ENCODE measurements around the gene PTGR2.

- TF ChIP-seq POLR2AphosphoS5 (IDR thresholded peaks at IDR 0.05) (peak; percentile 90), RAD21 (conservative IDR thresholded peaks at IDR 0.05) (peak; percentile 45), CTCF (IDR thresholded peaks at IDR 0.05; ENCODE audit: poor library complexity, severe bottlenecking) (peak; percentile 49), EP300 (conservative IDR thresholded peaks at IDR 0.05; ENCODE audit: poor library complexity, severe bottlenecking) (peak; percentile 27), REST (IDR thresholded peaks at IDR 0.05; ENCODE audit: borderline replicate concordance) (peak; percentile 50), EZH2 (IDR thresholded peaks at IDR 0.05; ENCODE audit: borderline replicate concordance, insufficient read depth, low read length, poor library complexity, severe bottlenecking) (no peak), SMC3 (conservative IDR thresholded peaks at IDR 0.05; ENCODE audit: poor library complexity) (peak; percentile 53)
Observed at GRCh38 chr14:73851567-73852382, at the start of gene PTGR2.

Measured in neural cell (in vitro differentiated cells).